Astrocyte of the cerebellum (primary cell): Measurements from ENCODE around the gene FYB2.

Source experiments
- DNase-seq: peaks from one replicate; pipeline ENCODE4 v3.0.0-alpha.2; 2011; ENCODE audit warnings: low read depth
- H3K4me3 ChIP-seq: 2 replicates; pipeline ENCODE4 v1.5.1; 2011; ENCODE audit warnings: mild to moderate bottlenecking, low read depth, low read length, moderate library complexity
- in situ Hi-C: cut with HindIII; loops from 2 replicates; pipeline ENCODE4 v1.10.0; 2017; ENCODE audit warnings: low sequenced_read_pairs
- TF ChIP-seq, protein P1 (sequence below): IDR thresholded peaks from 2 replicates; pipeline ENCODE4 v1.5.1; 2012; ENCODE audit warnings: low read length, low read depth, moderate library complexity, mild to moderate bottlenecking; ENCODE audit errors: missing control alignments

FYB2 gene

DNA sequence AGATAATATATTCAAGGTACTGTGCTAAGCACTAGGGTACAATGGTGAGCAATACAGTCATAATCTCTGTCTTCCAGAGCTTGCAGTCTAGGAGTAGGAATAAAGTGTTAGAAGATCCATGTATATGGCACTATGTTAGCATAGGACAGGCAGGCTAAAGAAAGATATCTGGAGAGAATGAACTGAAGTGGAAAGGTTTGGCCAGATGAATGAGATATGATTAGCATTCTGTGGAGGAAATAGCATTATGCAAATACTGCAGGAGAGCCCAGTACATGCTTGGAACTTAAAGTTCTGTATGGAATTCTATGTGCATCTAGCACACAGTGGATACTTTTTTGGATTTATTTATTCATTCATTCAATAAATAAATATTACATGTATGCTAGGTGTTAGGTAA is 40.1 kb upstream of the FYB2 start:
- no peak for DNase-seq
- no peak overlapping the region for H3K4me3 ChIP-seq
- TF ChIP-seq, protein P1, sequence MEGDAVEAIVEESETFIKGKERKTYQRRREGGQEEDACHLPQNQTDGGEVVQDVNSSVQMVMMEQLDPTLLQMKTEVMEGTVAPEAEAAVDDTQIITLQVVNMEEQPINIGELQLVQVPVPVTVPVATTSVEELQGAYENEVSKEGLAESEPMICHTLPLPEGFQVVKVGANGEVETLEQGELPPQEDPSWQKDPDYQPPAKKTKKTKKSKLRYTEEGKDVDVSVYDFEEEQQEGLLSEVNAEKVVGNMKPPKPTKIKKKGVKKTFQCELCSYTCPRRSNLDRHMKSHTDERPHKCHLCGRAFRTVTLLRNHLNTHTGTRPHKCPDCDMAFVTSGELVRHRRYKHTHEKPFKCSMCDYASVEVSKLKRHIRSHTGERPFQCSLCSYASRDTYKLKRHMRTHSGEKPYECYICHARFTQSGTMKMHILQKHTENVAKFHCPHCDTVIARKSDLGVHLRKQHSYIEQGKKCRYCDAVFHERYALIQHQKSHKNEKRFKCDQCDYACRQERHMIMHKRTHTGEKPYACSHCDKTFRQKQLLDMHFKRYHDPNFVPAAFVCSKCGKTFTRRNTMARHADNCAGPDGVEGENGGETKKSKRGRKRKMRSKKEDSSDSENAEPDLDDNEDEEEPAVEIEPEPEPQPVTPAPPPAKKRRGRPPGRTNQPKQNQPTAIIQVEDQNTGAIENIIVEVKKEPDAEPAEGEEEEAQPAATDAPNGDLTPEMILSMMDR: no peak
- in situ Hi-C loops: no loop called here

DNA sequence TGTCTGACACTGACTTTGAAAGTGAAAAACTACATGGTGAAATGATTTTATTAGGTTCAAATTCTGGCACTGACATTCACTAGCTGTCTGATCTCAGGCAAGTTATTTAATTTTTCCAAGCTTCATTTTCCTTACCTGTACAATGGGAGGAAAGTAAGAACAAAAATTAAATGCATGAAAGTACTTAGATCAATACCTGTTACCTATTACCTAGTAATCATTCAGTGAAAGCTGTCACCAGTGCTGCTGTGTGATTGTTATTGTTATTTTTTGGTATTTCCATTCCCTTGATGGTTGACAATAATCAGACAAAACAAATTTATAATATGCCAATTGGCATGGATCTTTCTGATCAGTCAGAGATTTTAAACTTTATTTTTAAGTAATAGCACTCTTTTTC is 37.0 kb upstream of the FYB2 start:
- in situ Hi-C loops: no loop called here
- no peak for DNase-seq
- TF ChIP-seq, protein P1: no peak
- H3K4me3 ChIP-seq: no peak overlapping the region

DNA sequence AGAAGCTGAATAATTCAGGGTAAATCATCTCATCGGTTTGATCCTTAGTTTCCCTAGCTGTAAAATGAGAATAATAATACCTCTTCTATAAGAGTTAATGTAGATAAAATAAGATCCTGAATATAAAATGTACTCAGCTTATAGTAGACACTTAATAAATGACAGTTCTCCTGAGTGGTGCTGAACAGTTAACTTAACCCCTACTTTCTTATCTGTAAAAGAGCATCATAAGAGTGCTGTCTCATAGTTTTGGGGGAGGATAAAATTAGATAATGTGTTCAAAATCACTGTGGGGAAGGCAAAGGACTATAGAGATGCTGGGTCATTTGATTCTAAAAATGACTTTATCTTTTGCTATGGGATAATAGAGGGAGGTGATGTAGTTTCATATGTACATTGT is 36.0 kb upstream of the FYB2 start:
- no peak for DNase-seq

DNA sequence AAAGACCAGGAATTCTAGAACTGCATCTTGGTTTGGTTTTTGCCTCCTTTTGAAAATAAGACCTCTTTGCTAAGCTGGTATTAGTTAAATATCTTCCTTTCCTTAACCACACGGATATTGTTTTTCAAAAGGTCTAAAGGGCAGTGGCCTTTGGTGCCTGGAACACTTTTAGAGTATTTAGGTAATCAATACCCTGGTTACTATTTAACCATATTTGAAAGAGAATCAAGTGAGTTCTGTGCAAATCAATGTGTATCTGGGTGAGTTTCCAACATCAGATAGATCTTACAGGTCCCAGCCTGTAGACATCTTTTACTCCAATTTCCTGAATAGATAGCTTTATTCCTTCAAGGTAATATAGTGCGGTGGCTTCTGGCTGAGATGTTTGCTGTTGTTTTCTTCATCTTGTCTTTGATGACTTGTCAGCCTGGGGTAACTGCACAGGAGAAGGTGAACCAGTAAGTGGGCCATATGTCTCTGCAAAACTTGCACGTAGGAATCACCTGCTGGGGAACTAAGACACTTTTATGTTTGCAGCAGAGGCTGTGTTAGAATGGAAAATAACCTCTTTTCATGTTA is 35.4 kb upstream of the FYB2 start, which contains the start of gene C8A:
Gene C8A, plus strand, starts transcription at position 277 of the 579 bp plus-strand sequence. Its CDS starts 105 bp downstream, at position 382.
- TF ChIP-seq, protein P1: no peak
- no peak within 1 kb of the TSS for H3K4me3 ChIP-seq
- in situ Hi-C loops: no loop called here
- no peak for DNase-seq

More for the DNA sequence above, 36.0 kb upstream of the FYB2 start:
- TF ChIP-seq, protein P1: no peak
- in situ Hi-C loops: no loop called here
- H3K4me3 ChIP-seq: no peak overlapping the region

DNA sequence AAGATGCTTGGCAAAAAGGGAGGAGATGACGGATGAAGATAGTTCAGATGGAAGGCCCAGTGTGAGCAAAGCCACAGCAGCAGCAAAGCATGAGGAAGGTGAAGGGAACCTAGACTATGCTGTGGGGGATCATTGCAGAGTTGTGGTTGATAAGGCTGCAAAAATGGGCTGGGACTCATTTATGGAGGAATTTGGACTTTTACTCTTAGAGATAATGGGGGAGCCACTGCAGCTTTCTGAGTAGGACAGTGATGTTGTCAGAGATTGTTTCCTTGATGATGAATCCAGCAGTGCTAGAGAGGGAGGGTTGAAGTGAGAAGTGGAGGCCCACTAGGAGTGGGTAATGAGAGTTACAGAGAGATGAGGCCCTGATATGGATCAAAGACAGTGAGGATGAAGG is 33.3 kb upstream of the FYB2 start:
- H3K4me3 ChIP-seq: no peak overlapping the region
- in situ Hi-C loops: no loop called here
- TF ChIP-seq, protein P1: no peak
- no peak for DNase-seq

DNA sequence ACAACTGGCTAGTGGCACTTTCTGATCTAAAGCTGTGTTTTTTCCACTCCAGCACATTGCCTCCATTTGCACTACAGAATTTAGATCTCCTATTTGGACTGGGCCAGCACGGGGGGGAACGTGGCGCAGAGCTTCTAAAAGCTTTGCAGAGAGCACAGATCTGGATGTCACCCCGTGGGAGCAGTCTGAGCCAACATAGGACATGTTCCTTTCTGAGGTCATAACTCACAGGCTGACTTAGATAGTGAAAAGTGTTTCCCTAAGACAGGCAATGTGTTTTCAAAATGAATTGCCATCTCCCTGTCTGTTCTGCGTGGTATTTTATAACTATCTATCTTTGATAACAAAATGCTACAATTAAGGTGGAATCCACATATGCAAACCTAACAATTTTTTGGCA is 31.7 kb upstream of the FYB2 start:
- no peak overlapping the region for H3K4me3 ChIP-seq
- DNase-seq: no peak
- in situ Hi-C loops: no loop called here
- TF ChIP-seq, protein P1: no peak
